ENCODE data around the gene C16orf95. TPM values are rescaled to one million over a fixed set of nuclear protein-coding genes. Genes with fewer than 3 reads are reported as not detected.

Gene C16orf95
- polyA plus RNA-seq, 1 donor from 2014 or later = 5.9 TPM

DNA sequence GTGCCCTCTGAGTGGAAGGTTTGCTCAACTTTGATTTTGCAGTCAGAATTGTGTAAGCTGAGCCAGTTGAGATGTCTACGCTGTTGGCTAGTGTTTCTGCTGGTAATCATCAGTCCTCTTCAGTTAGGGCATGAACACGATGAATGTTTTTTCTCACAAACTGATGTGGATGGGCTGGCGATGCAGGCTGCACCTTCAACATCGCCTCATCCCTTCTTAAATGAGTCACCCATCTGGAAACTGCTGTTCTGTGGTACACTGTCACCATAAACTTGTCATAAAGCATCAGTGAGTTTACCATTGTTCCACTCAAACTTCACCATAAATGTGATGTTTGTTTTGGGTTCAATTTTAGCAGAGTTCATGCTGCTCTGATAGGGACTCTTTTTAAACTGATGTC lies 8.4 kb downstream of the C16orf95 start:
- Histone ChIP-seq H3K27me3 (ENCODE audit: insufficient read depth, low read depth, low read length) (no peaks in the 10 kb centered on the region), H2AFZ (ENCODE audit: low read depth, low read length) (no peak overlapping the region), H3F3A (ENCODE audit: insufficient read depth, low read length, poor library complexity, severe bottlenecking) (no peaks in the 10 kb centered on the region), H3K36me3 (ENCODE audit: insufficient read depth, low read length) (no peaks in the 10 kb centered on the region), H3K9me2 (ENCODE audit: insufficient read depth, low read length) (no peaks in the 10 kb centered on the region), H3K9ac (ENCODE audit: low read length) (no peak overlapping the region), H4K20me1 (ENCODE audit: insufficient read depth) (no peaks in the 10 kb centered on the region), H3K4me3 (ENCODE audit: low read length) (no peak overlapping the region), H3K9me3 (ENCODE audit: low read length) (no peaks in the 10 kb centered on the region), H3K27ac (ENCODE audit: low read length) (no peak overlapping the region), H3K79me2 (replicated peaks; ENCODE audit: insufficient read depth, low read length) (no peaks in the 10 kb centered on the region), H3K4me2 (ENCODE audit: low read length) (no peak overlapping the region)
- no peak for TF ChIP-seq SMC3 (conservative IDR thresholded peaks at IDR 0.05; ENCODE audit: poor library complexity)
- no peak for TF ChIP-seq RAD21 (conservative IDR thresholded peaks at IDR 0.05)
- TF ChIP-seq EP300 (conservative IDR thresholded peaks at IDR 0.05; ENCODE audit: poor library complexity, severe bottlenecking) = no peak
- no peak for TF ChIP-seq MXI1 (conservative IDR thresholded peaks at IDR 0.05; ENCODE audit: poor library complexity, severe bottlenecking)
- TF ChIP-seq, protein P1, sequence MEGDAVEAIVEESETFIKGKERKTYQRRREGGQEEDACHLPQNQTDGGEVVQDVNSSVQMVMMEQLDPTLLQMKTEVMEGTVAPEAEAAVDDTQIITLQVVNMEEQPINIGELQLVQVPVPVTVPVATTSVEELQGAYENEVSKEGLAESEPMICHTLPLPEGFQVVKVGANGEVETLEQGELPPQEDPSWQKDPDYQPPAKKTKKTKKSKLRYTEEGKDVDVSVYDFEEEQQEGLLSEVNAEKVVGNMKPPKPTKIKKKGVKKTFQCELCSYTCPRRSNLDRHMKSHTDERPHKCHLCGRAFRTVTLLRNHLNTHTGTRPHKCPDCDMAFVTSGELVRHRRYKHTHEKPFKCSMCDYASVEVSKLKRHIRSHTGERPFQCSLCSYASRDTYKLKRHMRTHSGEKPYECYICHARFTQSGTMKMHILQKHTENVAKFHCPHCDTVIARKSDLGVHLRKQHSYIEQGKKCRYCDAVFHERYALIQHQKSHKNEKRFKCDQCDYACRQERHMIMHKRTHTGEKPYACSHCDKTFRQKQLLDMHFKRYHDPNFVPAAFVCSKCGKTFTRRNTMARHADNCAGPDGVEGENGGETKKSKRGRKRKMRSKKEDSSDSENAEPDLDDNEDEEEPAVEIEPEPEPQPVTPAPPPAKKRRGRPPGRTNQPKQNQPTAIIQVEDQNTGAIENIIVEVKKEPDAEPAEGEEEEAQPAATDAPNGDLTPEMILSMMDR (IDR thresholded peaks at IDR 0.05; ENCODE audit: poor library complexity, severe bottlenecking) = no peak
- TF ChIP-seq, protein P2, sequence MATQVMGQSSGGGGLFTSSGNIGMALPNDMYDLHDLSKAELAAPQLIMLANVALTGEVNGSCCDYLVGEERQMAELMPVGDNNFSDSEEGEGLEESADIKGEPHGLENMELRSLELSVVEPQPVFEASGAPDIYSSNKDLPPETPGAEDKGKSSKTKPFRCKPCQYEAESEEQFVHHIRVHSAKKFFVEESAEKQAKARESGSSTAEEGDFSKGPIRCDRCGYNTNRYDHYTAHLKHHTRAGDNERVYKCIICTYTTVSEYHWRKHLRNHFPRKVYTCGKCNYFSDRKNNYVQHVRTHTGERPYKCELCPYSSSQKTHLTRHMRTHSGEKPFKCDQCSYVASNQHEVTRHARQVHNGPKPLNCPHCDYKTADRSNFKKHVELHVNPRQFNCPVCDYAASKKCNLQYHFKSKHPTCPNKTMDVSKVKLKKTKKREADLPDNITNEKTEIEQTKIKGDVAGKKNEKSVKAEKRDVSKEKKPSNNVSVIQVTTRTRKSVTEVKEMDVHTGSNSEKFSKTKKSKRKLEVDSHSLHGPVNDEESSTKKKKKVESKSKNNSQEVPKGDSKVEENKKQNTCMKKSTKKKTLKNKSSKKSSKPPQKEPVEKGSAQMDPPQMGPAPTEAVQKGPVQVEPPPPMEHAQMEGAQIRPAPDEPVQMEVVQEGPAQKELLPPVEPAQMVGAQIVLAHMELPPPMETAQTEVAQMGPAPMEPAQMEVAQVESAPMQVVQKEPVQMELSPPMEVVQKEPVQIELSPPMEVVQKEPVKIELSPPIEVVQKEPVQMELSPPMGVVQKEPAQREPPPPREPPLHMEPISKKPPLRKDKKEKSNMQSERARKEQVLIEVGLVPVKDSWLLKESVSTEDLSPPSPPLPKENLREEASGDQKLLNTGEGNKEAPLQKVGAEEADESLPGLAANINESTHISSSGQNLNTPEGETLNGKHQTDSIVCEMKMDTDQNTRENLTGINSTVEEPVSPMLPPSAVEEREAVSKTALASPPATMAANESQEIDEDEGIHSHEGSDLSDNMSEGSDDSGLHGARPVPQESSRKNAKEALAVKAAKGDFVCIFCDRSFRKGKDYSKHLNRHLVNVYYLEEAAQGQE (IDR thresholded peaks at IDR 0.05; ENCODE audit: borderline replicate concordance) = no peak
- TF ChIP-seq EZH2 (IDR thresholded peaks at IDR 0.05; ENCODE audit: borderline replicate concordance, insufficient read depth, low read length, poor library complexity, severe bottlenecking) = no peak
- no peak for TF ChIP-seq TAF1 (IDR thresholded peaks at IDR 0.05; ENCODE audit: low read depth)

DNA sequence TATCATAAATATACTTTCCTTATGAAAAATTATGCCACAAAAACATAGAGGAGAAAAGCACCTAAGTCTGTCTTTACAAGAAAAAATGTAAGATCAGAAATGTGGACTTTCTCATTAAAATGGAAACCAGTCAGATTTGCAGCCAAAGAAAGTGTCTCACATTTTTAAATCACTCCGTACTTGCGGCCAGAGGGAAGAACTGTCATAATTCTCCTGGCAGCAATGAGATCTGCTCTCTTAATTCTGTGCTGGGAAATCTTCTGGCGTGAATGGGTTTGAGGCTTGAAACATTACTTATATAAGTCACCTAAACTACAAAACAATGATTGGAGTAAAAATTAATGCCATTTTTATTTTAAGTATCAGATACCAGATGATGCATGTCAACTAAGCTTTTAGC lies 10.7 kb downstream of the C16orf95 start:
- Histone ChIP-seq H2AFZ (ENCODE audit: low read depth, low read length) (no peak overlapping the region), H3K9me3 (ENCODE audit: low read length) (no peaks in the 10 kb centered on the region), H3K27me3 (ENCODE audit: insufficient read depth, low read depth, low read length) (no peaks in the 10 kb centered on the region), H3K9me2 (ENCODE audit: insufficient read depth, low read length) (no peaks in the 10 kb centered on the region), H3K4me3 (ENCODE audit: low read length) (no peak overlapping the region), H3K27ac (ENCODE audit: low read length) (no peak overlapping the region), H4K20me1 (ENCODE audit: insufficient read depth) (no peaks in the 10 kb centered on the region), H3K4me2 (ENCODE audit: low read length) (no peak overlapping the region), H3F3A (ENCODE audit: insufficient read depth, low read length, poor library complexity, severe bottlenecking) (no peaks in the 10 kb centered on the region), H3K79me2 (replicated peaks; ENCODE audit: insufficient read depth, low read length) (no peaks in the 10 kb centered on the region), H3K9ac (ENCODE audit: low read length) (no peak overlapping the region), H3K36me3 (ENCODE audit: insufficient read depth, low read length) (no peaks in the 10 kb centered on the region)
- TF ChIP-seq RAD21 (conservative IDR thresholded peaks at IDR 0.05) = no peak
- no peak for TF ChIP-seq SMC3 (conservative IDR thresholded peaks at IDR 0.05; ENCODE audit: poor library complexity)
- no peak for TF ChIP-seq POLR2AphosphoS5 (IDR thresholded peaks at IDR 0.05)
- no peak for TF ChIP-seq EZH2 (IDR thresholded peaks at IDR 0.05; ENCODE audit: borderline replicate concordance, insufficient read depth, low read length, poor library complexity, severe bottlenecking)
- no peak for TF ChIP-seq MXI1 (conservative IDR thresholded peaks at IDR 0.05; ENCODE audit: poor library complexity, severe bottlenecking)
- TF ChIP-seq, protein P1 (IDR thresholded peaks at IDR 0.05; ENCODE audit: poor library complexity, severe bottlenecking) = no peak
- no peak for TF ChIP-seq TAF1 (IDR thresholded peaks at IDR 0.05; ENCODE audit: low read depth)
- TF ChIP-seq EP300 (conservative IDR thresholded peaks at IDR 0.05; ENCODE audit: poor library complexity, severe bottlenecking) = no peak
- TF ChIP-seq, protein P2 (IDR thresholded peaks at IDR 0.05; ENCODE audit: borderline replicate concordance) = no peak

All from neural cell (in vitro differentiated cells).